ENCODE results near the gene BET1.

BET1 gene

GRCh38 chr7:93955304-93955703 is 48.9 kb downstream of the BET1 start:
- DNase-seq = no peak

DNA sequence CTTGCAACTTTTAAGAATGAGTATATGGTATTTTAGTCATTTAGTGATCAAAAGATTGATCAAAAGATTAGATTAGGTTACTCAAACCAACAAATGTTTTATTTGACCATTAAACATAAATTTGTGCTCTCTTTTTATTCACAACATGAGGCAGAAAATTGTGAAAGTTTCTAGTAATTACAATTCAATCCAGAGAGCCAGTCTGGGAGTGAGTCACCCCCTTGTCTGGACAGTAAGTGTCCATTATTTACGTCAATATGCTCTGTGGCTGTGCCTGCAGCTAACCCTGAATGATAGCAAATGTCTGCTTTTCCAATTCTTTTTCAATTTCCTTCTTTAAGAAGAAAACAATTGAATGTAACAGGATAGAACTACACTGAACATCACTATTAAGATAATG is 54.7 kb downstream of the BET1 start:
- no peak for DNase-seq

DNA sequence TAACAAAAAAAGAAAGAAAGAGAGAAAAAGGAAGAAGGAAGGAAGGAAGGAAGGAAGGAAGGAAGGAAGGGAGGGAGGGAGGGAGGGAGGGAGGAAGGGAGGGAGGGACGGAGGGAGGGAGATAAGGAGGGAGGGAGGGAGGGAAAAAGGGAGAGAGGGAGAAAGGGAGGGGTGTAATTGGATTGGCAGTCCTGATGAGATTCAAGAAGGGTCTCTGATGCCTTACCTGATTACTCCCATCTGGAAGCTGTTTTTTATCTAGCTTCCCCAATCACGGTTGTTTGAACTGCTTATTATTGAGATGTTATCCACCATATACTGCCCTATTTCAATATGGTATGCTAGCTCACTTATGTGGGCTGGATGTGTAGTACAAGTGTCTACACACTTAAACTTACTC is 55.3 kb downstream of the BET1 start:
- no peak for DNase-seq

- DNase-seq = no peak
Observed at GRCh38 chr7:93948106-93948505, 56.0 kb downstream of the BET1 start.

GRCh38 chr7:93945756-93946535 is 58.2 kb downstream of the BET1 start:
- no peak for DNase-seq

DNA sequence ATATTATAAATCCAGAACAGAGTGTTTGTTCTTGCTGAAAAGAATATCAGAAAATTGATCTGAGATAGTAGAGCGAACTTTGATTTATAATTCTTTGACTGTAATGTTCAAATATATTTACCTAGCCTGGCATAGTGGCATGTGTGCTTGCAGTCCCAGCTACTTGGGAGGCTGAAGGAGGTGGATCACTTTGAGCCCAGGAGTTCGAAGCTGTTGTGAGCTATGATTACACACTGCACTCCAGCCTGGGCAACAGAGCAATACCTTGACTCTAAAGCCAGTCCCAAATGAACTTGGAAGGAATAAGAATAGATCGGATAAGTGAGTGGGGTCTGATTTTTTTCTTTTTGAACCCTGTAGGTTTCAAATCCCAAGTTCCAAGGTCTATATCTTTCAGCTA is 59.1 kb downstream of the BET1 start:
- no peak for DNase-seq

DNA sequence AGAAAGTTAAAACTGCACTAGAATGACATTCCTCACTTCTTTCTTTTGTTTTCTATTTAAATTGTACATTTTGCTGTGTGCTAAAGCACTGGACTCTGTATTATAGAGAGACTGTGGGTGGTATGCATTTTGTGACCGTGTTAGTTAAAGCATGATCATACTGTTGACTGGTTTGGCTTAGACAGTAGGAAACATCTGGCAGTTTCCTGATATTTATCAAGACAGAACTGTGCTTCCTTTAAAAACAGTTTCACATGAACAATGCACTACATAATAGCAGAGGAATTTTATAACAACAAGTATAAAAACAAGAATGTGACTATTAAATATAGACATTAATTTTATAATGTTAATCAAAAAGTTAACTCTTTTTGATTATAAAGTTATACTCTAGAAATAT is 59.5 kb downstream of the BET1 start:
- no peak for DNase-seq

- no peak for DNase-seq
Observed at GRCh38 chr7:93943816-93944540, 60.2 kb downstream of the BET1 start.
